Endothelial cell (in vitro differentiated cells): ENCODE results near the gene SLC27A1. TPM values are rescaled to one million over a fixed set of nuclear protein-coding genes. Genes with fewer than 3 reads are reported as not detected.

Experiments used
- DNase-seq: peaks from one replicate; pipeline ENCODE4 v3.0.0; 2021; ENCODE audit warnings: low spot score
- H3K27ac Mint-ChIP-seq: one replicate; pipeline ENCODE4 v1.8.0; 2021; ENCODE audit warnings: mixed read lengths, inconsistent platforms; ENCODE audit not compliant: unreplicated experiment
- H3K27me3 Mint-ChIP-seq: one replicate; pipeline ENCODE4 v1.8.0; 2021; ENCODE audit warnings: mild to moderate bottlenecking, moderate library complexity, mixed read lengths, inconsistent platforms; ENCODE audit not compliant: unreplicated experiment
- H3K36me3 Mint-ChIP-seq: one replicate; pipeline ENCODE4 v1.8.0; 2021; ENCODE audit warnings: mild to moderate bottlenecking, low read depth, mixed read lengths, inconsistent platforms; ENCODE audit not compliant: unreplicated experiment
- H3K4me1 Mint-ChIP-seq: one replicate; pipeline ENCODE4 v1.8.0; 2021; ENCODE audit warnings: mild to moderate bottlenecking, mixed read lengths, inconsistent platforms; ENCODE audit not compliant: unreplicated experiment
- H3K4me3 Mint-ChIP-seq: one replicate; pipeline ENCODE4 v1.8.0; 2021; ENCODE audit warnings: mild to moderate bottlenecking, mixed read lengths, inconsistent platforms; ENCODE audit not compliant: unreplicated experiment
- H3K9me3 Mint-ChIP-seq: one replicate; pipeline ENCODE4 v1.8.0; 2021; ENCODE audit warnings: mixed read lengths, inconsistent platforms; ENCODE audit not compliant: unreplicated experiment
- CTCF ChIP-seq: fragments of 200-600 bp; sonication (generic); IDR thresholded peaks from one replicate; pipeline ENCODE4 v1.5.0; 2021; ENCODE audit warnings: antibody characterized with exemption; ENCODE audit not compliant: unreplicated experiment
- total RNA-seq: library from RNA; stranded (reverse); fragmentation: NEBNext Ultra II Directional; extraction: Animal tissue kit (Norgen Biotek cat#: 25700); gene quantifications from one replicate; pipeline ENCODE4 v1.2.1, GENCODE V29; 2021; ENCODE audit not compliant: unreplicated experiment

Gene SLC27A1
- total RNA-seq, 1 donor from 2014 or later: 30.2 TPM

GRCh38 chr19:17524651-17525050 lies 54.3 kb downstream of the SLC27A1 start:
- Mint-ChIP-seq H3K27me3 (peaks cover 4% of the 10 kb centered on the region), H3K9me3 (peaks cover 5% of the 10 kb centered on the region), H3K27ac (no peak overlapping the region), H3K4me3 (no peak overlapping the region), H3K36me3 (peaks cover 5% of the 10 kb centered on the region), H3K4me1 (peaks cover 9% of the 10 kb centered on the region)
- DNase-seq: no peak
- TF ChIP-seq CTCF: no peak

GRCh38 chr19:17525141-17525540 lies 54.8 kb downstream of the SLC27A1 start:
- peaks cover 5% of the 10 kb centered on the region for H3K9me3 Mint-ChIP-seq
- H3K27ac Mint-ChIP-seq: no peak overlapping the region
- no peak overlapping the region for H3K4me3 Mint-ChIP-seq
- peaks cover 2% of the 10 kb centered on the region for H3K36me3 Mint-ChIP-seq
- H3K27me3 Mint-ChIP-seq: peaks cover 4% of the 10 kb centered on the region
- H3K4me1 Mint-ChIP-seq: peaks cover 9% of the 10 kb centered on the region
- no peak for DNase-seq
- no peak for TF ChIP-seq CTCF

- no peak for DNase-seq
- H3K4me1 Mint-ChIP-seq: peaks cover 9% of the 10 kb centered on the region
- peaks cover 5% of the 10 kb centered on the region for H3K9me3 Mint-ChIP-seq
- no peak for TF ChIP-seq CTCF
- H3K27ac Mint-ChIP-seq: no peak overlapping the region
- H3K4me3 Mint-ChIP-seq: no peak overlapping the region
- no peaks in the 10 kb centered on the region for H3K36me3 Mint-ChIP-seq
- H3K27me3 Mint-ChIP-seq: peaks cover 7% of the 10 kb centered on the region
Observed at GRCh38 chr19:17526922-17527321, 56.6 kb downstream of the SLC27A1 start.

- TF ChIP-seq CTCF: no peak
- peaks cover 7% of the 10 kb centered on the region for H3K27me3 Mint-ChIP-seq
- peaks cover 5% of the 10 kb centered on the region for H3K9me3 Mint-ChIP-seq
- H3K4me3 Mint-ChIP-seq: no peak overlapping the region
- peaks cover 9% of the 10 kb centered on the region for H3K4me1 Mint-ChIP-seq
- DNase-seq: no peak
- no peak overlapping the region for H3K27ac Mint-ChIP-seq
- H3K36me3 Mint-ChIP-seq: no peaks in the 10 kb centered on the region
Observed at GRCh38 chr19:17527326-17527725, 57.0 kb downstream of the SLC27A1 start.

GRCh38 chr19:17528610-17529009 lies 58.3 kb downstream of the SLC27A1 start:
- no peak for DNase-seq
- Mint-ChIP-seq H3K36me3 (no peaks in the 10 kb centered on the region), H3K27ac (no peak overlapping the region), H3K4me3 (no peak overlapping the region), H3K27me3 (peaks cover 8% of the 10 kb centered on the region), H3K4me1 (peaks cover under 1% of the 10 kb centered on the region), H3K9me3 (peaks cover 5% of the 10 kb centered on the region)
- TF ChIP-seq CTCF: no peak
